ENCODE measurements around the gene STAT5B. TPM values are rescaled to one million over a fixed set of nuclear protein-coding genes. Genes with fewer than 3 reads are reported as not detected.

The STAT5B gene
- total RNA-seq, 1 experiment from 2014 or later: 36.4 TPM

GRCh38 chr17:42275527-42276358 is 448 bp downstream of the STAT5B start:
- H3K4me3 Mint-ChIP-seq: peak overlapping the region; percentile 86
- peaks cover 53% of the 10 kb centered on the region for H3K4me1 Mint-ChIP-seq
- H3K36me3 Mint-ChIP-seq: no peaks in the 10 kb centered on the region
- H3K27me3 Mint-ChIP-seq (ENCODE audit: low read depth): peaks cover 6% of the 10 kb centered on the region
- CTCF ChIA-PET: interaction anchor here (0.6 to 2.2 kb wide), 5 partner anchors 10 to 242 kb away, joined by 3 to 19 read pairs (median 3); partner anchors contain the start of gene STAT3
- H3K27ac Mint-ChIP-seq: peak overlapping the region; percentile 72
- peak; percentile 52 for ATAC-seq
- TF ChIP-seq NR1H2 (CRISPR knock-in tag; IDR thresholded peaks at IDR 0.05): no peak
- TF ChIP-seq MAX (CRISPR knock-in tag; IDR thresholded peaks at IDR 0.05): peak; percentile 38; the same call in 1 of the 2 replicates
- TF ChIP-seq EMX1 (CRISPR knock-in tag; IDR thresholded peaks at IDR 0.05): 0 out of 2 replicates have a peak, but pooled peaks have one; percentile 16
- TF ChIP-seq SMAD3 (CRISPR knock-in tag; IDR thresholded peaks at IDR 0.05; ENCODE audit: borderline replicate concordance): no peak
- TF ChIP-seq HMGXB4 (CRISPR knock-in tag; IDR thresholded peaks at IDR 0.05): no peak
- no peak for TF ChIP-seq PREB (CRISPR knock-in tag; IDR thresholded peaks at IDR 0.05; ENCODE audit: borderline replicate concordance)
- peak; percentile 29 for DNase-seq (ENCODE audit: low spot score)
- POLR2A ChIA-PET: interaction anchor here (0.6 to 0.8 kb wide), 2 partner anchors 54 to 141 kb away, joined by 3 read pairs; no protein-coding TSS in a partner anchor
- H3K9me3 Mint-ChIP-seq: no peaks in the 10 kb centered on the region

GRCh38 chr17:42274812-42275526 is 1.2 kb downstream of the STAT5B start:
- Mint-ChIP-seq H3K4me3 (peak overlapping the region; percentile 86), H3K27me3 (ENCODE audit: low read depth) (peaks cover 6% of the 10 kb centered on the region), H3K9me3 (no peaks in the 10 kb centered on the region), H3K4me1 (peaks cover 55% of the 10 kb centered on the region), H3K36me3 (no peaks in the 10 kb centered on the region), H3K27ac (peak overlapping the region; percentile 72)
- TF ChIP-seq TCF7 (CRISPR knock-in tag; IDR thresholded peaks at IDR 0.05; ENCODE audit: low read depth): no peak
- TF ChIP-seq GABPB1 (CRISPR knock-in tag; IDR thresholded peaks at IDR 0.05): peak; percentile 23; the same call in 1 of the 2 replicates
- DNase-seq (ENCODE audit: low spot score) (no peak), ATAC-seq (no peak)
- POLR2A ChIA-PET: interaction anchor here (0.8 kb wide), 1 partner anchor 53 kb away, joined by 3 read pairs; no protein-coding TSS in a partner anchor
- CTCF ChIA-PET: interaction anchor here (0.6 to 2.2 kb wide), 7 partner anchors 10 to 153 kb away, joined by 3 to 19 read pairs (median 4); partner anchors contain the start of genes HSPB9 and STAT3

- no peaks in the 10 kb centered on the region for H3K9me3 Mint-ChIP-seq
- ATAC-seq (no peak), DNase-seq (ENCODE audit: low spot score) (no peak)
- H3K36me3 Mint-ChIP-seq: no peaks in the 10 kb centered on the region
- peaks cover 6% of the 10 kb centered on the region for H3K27me3 Mint-ChIP-seq (ENCODE audit: low read depth)
- CTCF ChIA-PET: interaction anchor here (0.6 to 2.2 kb wide), 5 partner anchors 38 to 938 kb away, joined by 3 to 19 read pairs (median 4); partner anchors contain the start of genes HSPB9 and TMEM106A
- no peak overlapping the region for H3K27ac Mint-ChIP-seq
- POLR2A ChIA-PET: no interaction called here
- peak overlapping the region; percentile 86 for H3K4me3 Mint-ChIP-seq
- H3K4me1 Mint-ChIP-seq: peaks cover 55% of the 10 kb centered on the region
- TF ChIP-seq CDX4 (CRISPR knock-in tag; IDR thresholded peaks at IDR 0.05; ENCODE audit: borderline replicate concordance) (no peak), ZNF138 (CRISPR knock-in tag; conservative IDR thresholded peaks at IDR 0.05) (no peak), ZNF425 (CRISPR knock-in tag; conservative IDR thresholded peaks at IDR 0.05) (no peak), AFF4 (CRISPR knock-in tag; IDR thresholded peaks at IDR 0.05; ENCODE audit: borderline replicate concordance) (no peak), PREB (CRISPR knock-in tag; IDR thresholded peaks at IDR 0.05; ENCODE audit: borderline replicate concordance) (no peak), MXD4 (CRISPR knock-in tag; IDR thresholded peaks at IDR 0.05; ENCODE audit: borderline replicate concordance) (no peak), ZNF416 (CRISPR knock-in tag; IDR thresholded peaks at IDR 0.05) (no peak), GTF2I (CRISPR knock-in tag; conservative IDR thresholded peaks at IDR 0.05) (no peak), MAX (CRISPR knock-in tag; IDR thresholded peaks at IDR 0.05) (no peak), CREM (CRISPR knock-in tag; IDR thresholded peaks at IDR 0.05) (no peak)
Observed at GRCh38 chr17:42274253-42274542, 2.0 kb downstream of the STAT5B start.
